MM.1S (cell line): ENCODE measurements around the gene CYP51A1.
"Not testable (repeated sequence)": the region's sequence is repeated elsewhere in the genome, so short reads cannot be mapped to it uniquely, and the experiment has no call there.

ENCODE experiments used
- DNase-seq: peaks from one replicate; pipeline ENCODE4 v3.0.0-alpha.2; 2015
- H2AFZ ChIP-seq: fragments of 300-600 bp; sonication (generic); 2 replicates; pipeline ENCODE4 v1.6.0; 2016; ENCODE audit warnings: antibody characterized with exemption, low read length
- H3F3A ChIP-seq: fragments of 300-600 bp; sonication (generic); 2 replicates; pipeline ENCODE4 v1.6.1; 2016; ENCODE audit warnings: mild to moderate bottlenecking, antibody characterized with exemption, low read length, moderate library complexity, mixed read lengths; ENCODE audit not compliant: insufficient read depth
- H3K27ac ChIP-seq: fragments of 300-600 bp; sonication (generic); 2 replicates; pipeline ENCODE4 v1.5.1; 2016; ENCODE audit warnings: mild to moderate bottlenecking, low read length
- H3K27me3 ChIP-seq: fragments of 300-600 bp; sonication (generic); replicated peaks from 2 replicates; pipeline ENCODE4 v1.6.0; 2016; ENCODE audit warnings: low read length; ENCODE audit not compliant: insufficient read depth
- H3K36me3 ChIP-seq: fragments of 300-600 bp; sonication (generic); replicated peaks from 2 replicates; pipeline ENCODE4 v1.6.1; 2016; ENCODE audit warnings: mild to moderate bottlenecking, low read length, mixed read lengths; ENCODE audit not compliant: insufficient read depth
- H3K4me1 ChIP-seq: fragments of 300-600 bp; sonication (generic); 2 replicates; pipeline ENCODE4 v1.6.1; 2016; ENCODE audit warnings: low read length, mixed read lengths
- H3K4me2 ChIP-seq: fragments of 300-600 bp; sonication (generic); 2 replicates; pipeline ENCODE4 v1.6.0; 2016; ENCODE audit warnings: low read depth, low read length
- H3K4me3 ChIP-seq: fragments of 300-600 bp; sonication (generic); 2 replicates; pipeline ENCODE4 v1.5.1; 2016; ENCODE audit warnings: low read length, mixed read lengths
- H3K79me2 ChIP-seq: fragments of 300-600 bp; sonication (generic); 2 replicates; pipeline ENCODE4 v1.6.1; 2016; ENCODE audit warnings: mixed run types, low read length, mixed read lengths
- H3K9ac ChIP-seq: fragments of 300-600 bp; sonication (generic); 2 replicates; pipeline ENCODE4 v1.6.1; 2016; ENCODE audit warnings: low read length, mixed read lengths
- H3K9me2 ChIP-seq: fragments of 300-600 bp; sonication (generic); replicated peaks from 2 replicates; pipeline ENCODE4 v1.6.1; 2016; ENCODE audit warnings: mild to moderate bottlenecking, low read length, mixed read lengths; ENCODE audit not compliant: insufficient read depth
- H3K9me3 ChIP-seq: fragments of 300-600 bp; sonication (generic); replicated peaks from 2 replicates; pipeline ENCODE4 v1.6.1; 2016; ENCODE audit warnings: mild to moderate bottlenecking, low read length, mixed read lengths; ENCODE audit not compliant: insufficient read depth
- H4K20me1 ChIP-seq: fragments of 300-600 bp; sonication (generic); 2 replicates; pipeline ENCODE4 v1.6.1; 2016; ENCODE audit warnings: mild to moderate bottlenecking, low read length, moderate library complexity, mixed read lengths; ENCODE audit not compliant: insufficient read depth
- EZH2 ChIP-seq: fragments of 300-600 bp; sonication (generic); optimal IDR thresholded peaks from 2 replicates; pipeline ENCODE3; 2017; ENCODE audit warnings: low read depth, mild to moderate bottlenecking, antibody characterized with exemption, low read length, mixed read lengths
- EZH2phosphoT487 ChIP-seq: fragments of 300-600 bp; sonication (generic); IDR thresholded peaks from 2 replicates; pipeline ENCODE4 v1.6.1; 2018; ENCODE audit warnings: antibody characterized with exemption, low read length
- TF ChIP-seq, protein P1 (sequence below): fragments of 300-600 bp; sonication (generic); IDR thresholded peaks from 2 replicates; pipeline ENCODE4 v1.5.1; 2016; ENCODE audit warnings: antibody characterized with exemption, low read length, mixed read lengths

CYP51A1 gene

DNA sequence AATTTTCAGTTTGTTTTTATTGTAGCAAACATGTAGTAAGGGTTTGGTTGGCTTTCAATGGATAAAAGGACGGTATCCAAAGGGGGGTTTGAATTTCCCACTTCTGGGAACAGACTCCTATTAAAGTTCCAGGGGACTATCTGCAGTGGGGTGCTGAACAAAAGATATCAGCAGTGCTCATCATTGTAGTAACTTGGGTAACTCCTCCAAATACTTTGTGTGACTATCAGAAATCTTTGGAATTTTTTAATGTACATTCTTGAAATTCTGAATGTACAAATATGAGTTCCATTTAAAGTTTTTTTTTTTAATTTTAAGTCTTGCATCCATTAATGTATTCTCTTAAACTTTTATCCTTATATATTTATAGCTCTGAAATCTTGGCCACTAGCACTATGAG, 42.1 kb downstream of the CYP51A1 start:
- no peak overlapping the region for H3K4me3 ChIP-seq
- H3K36me3 ChIP-seq = no peaks in the 10 kb centered on the region; the same call in 1 of the 2 replicates
- DNase-seq = no peak
- H3K9me2 ChIP-seq = no peaks in the 10 kb centered on the region
- no peak overlapping the region for H3K9ac ChIP-seq
- no peaks in the 10 kb centered on the region for H3K79me2 ChIP-seq
- TF ChIP-seq, protein P1, sequence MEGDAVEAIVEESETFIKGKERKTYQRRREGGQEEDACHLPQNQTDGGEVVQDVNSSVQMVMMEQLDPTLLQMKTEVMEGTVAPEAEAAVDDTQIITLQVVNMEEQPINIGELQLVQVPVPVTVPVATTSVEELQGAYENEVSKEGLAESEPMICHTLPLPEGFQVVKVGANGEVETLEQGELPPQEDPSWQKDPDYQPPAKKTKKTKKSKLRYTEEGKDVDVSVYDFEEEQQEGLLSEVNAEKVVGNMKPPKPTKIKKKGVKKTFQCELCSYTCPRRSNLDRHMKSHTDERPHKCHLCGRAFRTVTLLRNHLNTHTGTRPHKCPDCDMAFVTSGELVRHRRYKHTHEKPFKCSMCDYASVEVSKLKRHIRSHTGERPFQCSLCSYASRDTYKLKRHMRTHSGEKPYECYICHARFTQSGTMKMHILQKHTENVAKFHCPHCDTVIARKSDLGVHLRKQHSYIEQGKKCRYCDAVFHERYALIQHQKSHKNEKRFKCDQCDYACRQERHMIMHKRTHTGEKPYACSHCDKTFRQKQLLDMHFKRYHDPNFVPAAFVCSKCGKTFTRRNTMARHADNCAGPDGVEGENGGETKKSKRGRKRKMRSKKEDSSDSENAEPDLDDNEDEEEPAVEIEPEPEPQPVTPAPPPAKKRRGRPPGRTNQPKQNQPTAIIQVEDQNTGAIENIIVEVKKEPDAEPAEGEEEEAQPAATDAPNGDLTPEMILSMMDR = no peak
- TF ChIP-seq EZH2phosphoT487 (no peak), EZH2 (no peak)
- H3K27me3 ChIP-seq = no peaks in the 10 kb centered on the region
- H3K27ac ChIP-seq = no peak overlapping the region
- no peaks in the 10 kb centered on the region for H4K20me1 ChIP-seq
- no peak overlapping the region for H2AFZ ChIP-seq
- no peak overlapping the region for H3K4me2 ChIP-seq
- H3K9me3 ChIP-seq = no peaks in the 10 kb centered on the region
- no peaks in the 10 kb centered on the region for H3F3A ChIP-seq
- H3K4me1 ChIP-seq = no peaks in the 10 kb centered on the region

DNA sequence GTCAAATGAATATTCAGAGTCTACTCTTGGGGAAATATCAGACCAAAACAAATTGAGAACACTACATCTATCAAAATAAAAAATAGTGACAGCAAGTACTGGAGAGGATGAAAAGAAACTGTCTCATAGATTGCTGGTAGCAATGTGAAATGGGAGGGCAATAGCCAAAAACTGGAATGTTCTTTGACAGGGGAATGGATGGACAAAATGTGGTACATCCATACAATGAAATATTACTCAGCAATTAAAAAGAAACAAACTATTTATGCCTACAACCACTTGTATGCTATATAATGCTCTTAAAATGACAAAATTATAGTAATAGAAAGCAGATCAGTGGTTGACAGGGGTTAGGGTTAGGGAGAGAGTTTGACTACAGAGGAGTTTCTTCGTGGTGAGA, 46.0 kb downstream of the CYP51A1 start:
- H3K9ac ChIP-seq = no peak overlapping the region
- DNase-seq = no peak
- H2AFZ ChIP-seq = no peak overlapping the region
- no peak overlapping the region for H3K27ac ChIP-seq
- peaks cover 1% of the 10 kb centered on the region; the same call in 1 of the 2 replicates for H3K36me3 ChIP-seq
- no peaks in the 10 kb centered on the region for H4K20me1 ChIP-seq
- H3K9me2 ChIP-seq = no peaks in the 10 kb centered on the region
- no peaks in the 10 kb centered on the region for H3K79me2 ChIP-seq
- no peak overlapping the region for H3K4me3 ChIP-seq
- no peaks in the 10 kb centered on the region for H3K9me3 ChIP-seq
- no peaks in the 10 kb centered on the region for H3K27me3 ChIP-seq
- no peaks in the 10 kb centered on the region for H3F3A ChIP-seq
- H3K4me2 ChIP-seq = no peak overlapping the region
- H3K4me1 ChIP-seq = no peaks in the 10 kb centered on the region
- TF ChIP-seq EZH2phosphoT487 = no peak
- TF ChIP-seq EZH2 = no peak
- TF ChIP-seq, protein P1 = no peak

- H3K4me2 ChIP-seq, H4K20me1 ChIP-seq, H3K27me3 ChIP-seq, H3K36me3 ChIP-seq, H3K27ac ChIP-seq, H3K9me2 ChIP-seq, DNase-seq, H3K4me3 ChIP-seq, H3K4me1 ChIP-seq, H3F3A ChIP-seq, H3K79me2 ChIP-seq, H3K9me3 ChIP-seq, H2AFZ ChIP-seq, H3K9ac ChIP-seq: not testable (repeated sequence)
These were observed 50.4 kb downstream of the CYP51A1 start for GRCh38 chr7:92083922-92084321.

DNA sequence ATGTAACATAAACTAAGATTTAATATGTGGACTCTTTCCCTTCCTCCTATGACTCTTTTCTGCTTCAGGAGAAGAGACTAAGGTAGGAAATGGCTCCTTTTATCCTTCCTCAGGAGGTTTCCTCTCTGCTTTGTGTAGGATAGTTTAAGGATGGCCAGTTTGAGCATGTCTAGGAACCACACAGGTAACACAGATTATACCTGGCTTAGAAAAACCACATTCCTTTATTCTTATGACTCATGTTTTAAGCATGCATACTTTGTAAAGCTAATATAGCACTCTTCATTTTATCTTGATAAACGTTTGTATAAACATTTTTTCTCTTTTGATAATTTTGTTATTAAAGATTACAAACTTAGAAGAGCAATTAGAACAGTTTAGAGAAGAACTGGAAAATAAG, 57.8 kb downstream of the CYP51A1 start:
- H3K79me2 ChIP-seq = no peaks in the 10 kb centered on the region

More for the DNA sequence above, 57.8 kb downstream of the CYP51A1 start:
- no peaks in the 10 kb centered on the region for H3K9me2 ChIP-seq
- peaks cover 3% of the 10 kb centered on the region; the same call in 1 of the 2 replicates for H3K36me3 ChIP-seq
- H3K9me3 ChIP-seq = no peaks in the 10 kb centered on the region
- TF ChIP-seq EZH2 = no peak
- TF ChIP-seq, protein P1 = no peak
- TF ChIP-seq EZH2phosphoT487 = no peak
- no peak overlapping the region for H2AFZ ChIP-seq
- no peaks in the 10 kb centered on the region for H4K20me1 ChIP-seq
- no peak overlapping the region for H3K27ac ChIP-seq
- no peaks in the 10 kb centered on the region for H3K27me3 ChIP-seq
- peaks cover 6% of the 10 kb centered on the region; the same call in 1 of the 2 replicates for H3F3A ChIP-seq
- H3K4me1 ChIP-seq = peaks cover 9% of the 10 kb centered on the region; the same call in 1 of the 2 replicates
- no peak overlapping the region for H3K4me2 ChIP-seq
- no peak for DNase-seq
- no peak overlapping the region for H3K4me3 ChIP-seq
- H3K9ac ChIP-seq = no peak overlapping the region
